Measurements from ENCODE around the gene SLC35E4.

- TF ChIP-seq SIN3A (IDR thresholded peaks at IDR 0.05; ENCODE audit: borderline replicate concordance, insufficient read depth, low read length) (no peak), POLR2AphosphoS5 (IDR thresholded peaks at IDR 0.05; ENCODE audit: low read depth, low read length) (no peak), REST (IDR thresholded peaks at IDR 0.05; ENCODE audit: insufficient read depth in 1 of 2, low read depth in 2 of 2, low read length in 2 of 2) (no peak), TAF1 (IDR thresholded peaks at IDR 0.05; ENCODE audit: borderline replicate concordance, insufficient read depth, low read length) (no peak), FOXP2 (optimal IDR thresholded peaks at IDR 0.05; ENCODE audit: borderline replicate concordance, extremely low read depth, extremely low read length, insufficient read depth) (no peak)
These were observed 18.8 kb downstream of the SLC35E4 start for GRCh38 chr22:30654361-30654760.

Data from PFSK-1 (cell line).